Measurements from ENCODE around the gene RNU4-1. TPM values are rescaled to one million over a fixed set of nuclear protein-coding genes. Genes with fewer than 3 reads are reported as not detected.

RNU4-1 gene
- total RNA-seq, 1 experiment from 2014 or later: 2,759 TPM

DNA sequence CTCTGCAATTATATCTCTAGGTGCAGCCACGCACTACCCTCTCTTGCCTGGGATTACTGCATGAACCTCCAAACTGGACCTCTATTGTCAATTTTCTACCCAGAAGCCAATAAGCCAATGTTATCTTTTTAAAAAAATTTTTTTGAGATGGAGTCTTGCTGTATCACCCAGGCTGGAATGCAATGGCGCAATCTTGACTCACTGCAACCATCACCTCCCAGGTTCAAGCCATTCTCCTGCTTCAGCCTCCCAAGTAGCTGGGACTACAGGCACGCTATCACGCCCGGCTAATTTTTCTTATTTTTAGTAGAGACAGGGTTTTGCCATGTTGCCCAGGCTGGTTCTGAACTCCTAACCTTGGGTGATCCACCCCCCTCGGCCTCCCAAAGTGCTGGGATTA lies 16.3 kb downstream of the RNU4-1 start:
- intact Hi-C loops (cut with micrococcal nuclease; ENCODE audit: unreplicated experiment): no loop called here
- H3K4me1 Mint-ChIP-seq (ENCODE audit: low read depth, unreplicated experiment): peaks cover 9% of the 10 kb centered on the region
- CTCF ChIA-PET: interaction anchor here (1.2 kb wide), 1 partner anchor 25 kb away, joined by 3 read pairs; the partner anchor contains the start of gene SIRT4
- TF ChIP-seq, protein P1, sequence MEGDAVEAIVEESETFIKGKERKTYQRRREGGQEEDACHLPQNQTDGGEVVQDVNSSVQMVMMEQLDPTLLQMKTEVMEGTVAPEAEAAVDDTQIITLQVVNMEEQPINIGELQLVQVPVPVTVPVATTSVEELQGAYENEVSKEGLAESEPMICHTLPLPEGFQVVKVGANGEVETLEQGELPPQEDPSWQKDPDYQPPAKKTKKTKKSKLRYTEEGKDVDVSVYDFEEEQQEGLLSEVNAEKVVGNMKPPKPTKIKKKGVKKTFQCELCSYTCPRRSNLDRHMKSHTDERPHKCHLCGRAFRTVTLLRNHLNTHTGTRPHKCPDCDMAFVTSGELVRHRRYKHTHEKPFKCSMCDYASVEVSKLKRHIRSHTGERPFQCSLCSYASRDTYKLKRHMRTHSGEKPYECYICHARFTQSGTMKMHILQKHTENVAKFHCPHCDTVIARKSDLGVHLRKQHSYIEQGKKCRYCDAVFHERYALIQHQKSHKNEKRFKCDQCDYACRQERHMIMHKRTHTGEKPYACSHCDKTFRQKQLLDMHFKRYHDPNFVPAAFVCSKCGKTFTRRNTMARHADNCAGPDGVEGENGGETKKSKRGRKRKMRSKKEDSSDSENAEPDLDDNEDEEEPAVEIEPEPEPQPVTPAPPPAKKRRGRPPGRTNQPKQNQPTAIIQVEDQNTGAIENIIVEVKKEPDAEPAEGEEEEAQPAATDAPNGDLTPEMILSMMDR (IDR thresholded peaks at IDR 0.05; ENCODE audit: unreplicated experiment): no peak
- no peak for DNase-seq
- H3K9me3 Mint-ChIP-seq (ENCODE audit: low read depth, unreplicated experiment): no peaks in the 10 kb centered on the region
- BruUV-seq (replicated peaks): no TSS peak
- H3K4me3 Mint-ChIP-seq (ENCODE audit: low read depth, unreplicated experiment): no peak overlapping the region
- no peaks in the 10 kb centered on the region for H3K27me3 Mint-ChIP-seq (ENCODE audit: unreplicated experiment)
- no peaks in the 10 kb centered on the region for H3K36me3 Mint-ChIP-seq (ENCODE audit: insufficient read depth, unreplicated experiment)
- no peak overlapping the region for H3K27ac Mint-ChIP-seq (ENCODE audit: unreplicated experiment)

DNA sequence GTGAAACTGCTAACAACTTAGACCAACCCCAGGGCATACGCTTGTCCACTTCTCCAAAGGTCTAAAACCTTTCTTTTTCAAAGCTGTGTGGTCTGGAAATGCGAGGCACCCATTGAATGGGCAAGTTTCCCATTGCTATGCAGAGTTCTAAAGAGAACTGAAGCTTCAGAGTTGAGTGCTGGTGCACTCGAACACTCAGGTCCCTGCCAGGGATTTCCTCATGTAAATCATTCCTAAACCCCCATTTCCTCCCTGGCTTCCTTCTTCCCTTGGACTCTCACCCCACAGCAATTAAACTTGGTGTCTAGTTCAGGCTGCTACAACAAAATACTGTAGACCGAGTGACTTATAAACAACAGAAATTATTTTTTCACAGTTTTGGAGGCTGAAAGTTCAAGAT lies 25.3 kb downstream of the RNU4-1 start:
- Mint-ChIP-seq H3K36me3 (ENCODE audit: insufficient read depth, unreplicated experiment) (peaks cover 36% of the 10 kb centered on the region), H3K27ac (ENCODE audit: unreplicated experiment) (no peak overlapping the region), H3K4me3 (ENCODE audit: low read depth, unreplicated experiment) (no peak overlapping the region), H3K4me1 (ENCODE audit: low read depth, unreplicated experiment) (peaks cover 23% of the 10 kb centered on the region), H3K9me3 (ENCODE audit: low read depth, unreplicated experiment) (no peaks in the 10 kb centered on the region), H3K27me3 (ENCODE audit: unreplicated experiment) (no peaks in the 10 kb centered on the region)
- BruUV-seq (replicated peaks): no TSS peak
- TF ChIP-seq, protein P1 (IDR thresholded peaks at IDR 0.05; ENCODE audit: unreplicated experiment): no peak
- DNase-seq: no peak
- intact Hi-C loops (cut with micrococcal nuclease; ENCODE audit: unreplicated experiment): no loop called here
- CTCF ChIA-PET: interaction anchor here (0.5 to 13.8 kb wide), 3 partner anchors 25 to 538 kb away, joined by 3 to 338 read pairs (median 4); partner anchors contain the start of gene RNU4-1

- intact Hi-C loops (cut with micrococcal nuclease; ENCODE audit: unreplicated experiment): no loop called here
- H3K36me3 Mint-ChIP-seq (ENCODE audit: insufficient read depth, unreplicated experiment): peaks cover 42% of the 10 kb centered on the region
- CTCF ChIA-PET: interaction anchor here (1.2 to 13.8 kb wide), 6 partner anchors 9 to 38 kb away, joined by 4 to 338 read pairs (median 7); partner anchors contain the start of gene RNU4-2
- TF ChIP-seq, protein P1 (IDR thresholded peaks at IDR 0.05; ENCODE audit: unreplicated experiment): no peak
- no peak for DNase-seq
- BruUV-seq (replicated peaks): no TSS peak
- H3K4me3 Mint-ChIP-seq (ENCODE audit: low read depth, unreplicated experiment): peak overlapping the region; percentile 87
- H3K27ac Mint-ChIP-seq (ENCODE audit: unreplicated experiment): peak overlapping the region; percentile 31
- peaks cover 31% of the 10 kb centered on the region for H3K4me1 Mint-ChIP-seq (ENCODE audit: low read depth, unreplicated experiment)
- no peaks in the 10 kb centered on the region for H3K9me3 Mint-ChIP-seq (ENCODE audit: low read depth, unreplicated experiment)
- no peaks in the 10 kb centered on the region for H3K27me3 Mint-ChIP-seq (ENCODE audit: unreplicated experiment)
Measured at GRCh38 chr12:120266180-120266870, 26.7 kb downstream of the RNU4-1 start.

- Mint-ChIP-seq H3K27me3 (ENCODE audit: unreplicated experiment) (no peaks in the 10 kb centered on the region), H3K27ac (ENCODE audit: unreplicated experiment) (peak within 1 kb of the TSS; percentile 74), H3K9me3 (ENCODE audit: low read depth, unreplicated experiment) (no peaks in the 10 kb centered on the region), H3K36me3 (ENCODE audit: insufficient read depth, unreplicated experiment) (peaks cover 42% of the 10 kb centered on the region), H3K4me1 (ENCODE audit: low read depth, unreplicated experiment) (peaks cover 35% of the 10 kb centered on the region), H3K4me3 (ENCODE audit: low read depth, unreplicated experiment) (peak within 1 kb of the TSS; percentile 87)
- intact Hi-C loops (cut with micrococcal nuclease; ENCODE audit: unreplicated experiment): loop anchor here (2.0 kb wide), 1 partner anchor 65 kb away; the partner anchor contains the start of gene RPLP0
- peak; percentile 97 for DNase-seq
- CTCF ChIA-PET: interaction anchor here (0.6 to 13.8 kb wide), 11 partner anchors 8 to 148 kb away, joined by 3 to 338 read pairs (median 5); partner anchors contain the start of genes RNU4-2, RPLP0 and SIRT4
- TF ChIP-seq, protein P1 (IDR thresholded peaks at IDR 0.05; ENCODE audit: unreplicated experiment): peak; percentile 89
- no TSS peak for BruUV-seq (replicated peaks)
Measured at GRCh38 chr12:120265473-120266179, 27.4 kb downstream of the RNU4-1 start, which contains the start of gene PXN. TSS of gene PXN (minus strand) at chr12:120265730. CDS start at chr12:120265629, 101 bp downstream.

All from Calu3 (cell line).